ENCODE measurements around the gene FRMPD4.

Gene FRMPD4

GRCh38 chrX:12758291-12758690 lies 620.0 kb downstream of the FRMPD4 start:
- H3K36me3 Mint-ChIP-seq (ENCODE audit: low read depth) = no peaks in the 10 kb centered on the region
- no peaks in the 10 kb centered on the region for H3K9me3 Mint-ChIP-seq
- H3K27ac Mint-ChIP-seq = no peak overlapping the region
- no peaks in the 10 kb centered on the region for H3K27me3 Mint-ChIP-seq (ENCODE audit: low read depth)
- no peaks in the 10 kb centered on the region for H3K4me1 Mint-ChIP-seq (ENCODE audit: low read depth)
- DNase-seq (ENCODE audit: low spot score) = no peak
- H3K4me3 Mint-ChIP-seq = no peak overlapping the region

GRCh38 chrX:12767856-12768255 lies 629.6 kb downstream of the FRMPD4 start:
- no peaks in the 10 kb centered on the region for H3K36me3 Mint-ChIP-seq (ENCODE audit: low read depth)
- peaks cover 21% of the 10 kb centered on the region for H3K27me3 Mint-ChIP-seq (ENCODE audit: low read depth)
- DNase-seq (ENCODE audit: low spot score) = no peak
- H3K4me3 Mint-ChIP-seq = no peak overlapping the region
- H3K4me1 Mint-ChIP-seq (ENCODE audit: low read depth) = peaks cover 6% of the 10 kb centered on the region
- no peak overlapping the region for H3K27ac Mint-ChIP-seq
- H3K9me3 Mint-ChIP-seq = no peaks in the 10 kb centered on the region

- H3K27ac Mint-ChIP-seq = no peak overlapping the region
- H3K4me3 Mint-ChIP-seq = no peak overlapping the region
- no peaks in the 10 kb centered on the region for H3K36me3 Mint-ChIP-seq (ENCODE audit: low read depth)
- H3K4me1 Mint-ChIP-seq (ENCODE audit: low read depth) = peaks cover 6% of the 10 kb centered on the region
- no peaks in the 10 kb centered on the region for H3K9me3 Mint-ChIP-seq
- peaks cover 23% of the 10 kb centered on the region for H3K27me3 Mint-ChIP-seq (ENCODE audit: low read depth)
- no peak for DNase-seq (ENCODE audit: low spot score)
These were observed 630.2 kb downstream of the FRMPD4 start for GRCh38 chrX:12768491-12768890.

DNA sequence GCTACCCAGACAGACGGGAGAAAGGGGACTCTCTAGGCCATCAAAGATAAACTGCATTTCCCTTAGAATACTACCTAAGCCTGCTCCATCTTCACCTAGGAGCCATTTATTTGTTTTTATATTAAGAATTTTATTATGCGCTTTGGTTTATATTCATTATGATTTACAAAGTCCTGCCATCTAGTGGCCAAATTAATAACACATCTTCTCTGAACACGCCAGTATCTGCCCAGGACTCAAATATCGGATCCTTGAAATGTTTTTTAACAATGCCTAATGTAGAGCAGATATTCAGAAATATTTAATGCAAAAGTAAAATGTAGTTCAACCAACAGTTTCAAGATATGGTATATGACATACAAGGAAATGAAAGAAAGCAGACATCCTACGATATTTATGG lies 632.2 kb downstream of the FRMPD4 start:
- no peak overlapping the region for H3K4me3 Mint-ChIP-seq
- peaks cover 23% of the 10 kb centered on the region for H3K27me3 Mint-ChIP-seq (ENCODE audit: low read depth)
- no peaks in the 10 kb centered on the region for H3K36me3 Mint-ChIP-seq (ENCODE audit: low read depth)
- DNase-seq (ENCODE audit: low spot score) = no peak
- peaks cover 6% of the 10 kb centered on the region for H3K4me1 Mint-ChIP-seq (ENCODE audit: low read depth)
- no peak overlapping the region for H3K27ac Mint-ChIP-seq
- no peaks in the 10 kb centered on the region for H3K9me3 Mint-ChIP-seq

- Mint-ChIP-seq H3K36me3 (ENCODE audit: low read depth) (no peaks in the 10 kb centered on the region), H3K27ac (no peak overlapping the region), H3K9me3 (no peaks in the 10 kb centered on the region), H3K4me1 (ENCODE audit: low read depth) (peaks cover 6% of the 10 kb centered on the region), H3K27me3 (ENCODE audit: low read depth) (peaks cover 27% of the 10 kb centered on the region), H3K4me3 (peak overlapping the region; percentile 56)
- DNase-seq (ENCODE audit: low spot score) = peak; percentile 60
These were observed 633.3 kb downstream of the FRMPD4 start for GRCh38 chrX:12771445-12772069.
